ENCODE data around the gene SLC38A8.

SLC38A8 gene

GRCh38 chr16:84084570-84085270 lies 42.1 kb upstream of the SLC38A8 start:
- H3K4me1 ChIP-seq (ENCODE audit: control insufficient read depth in 5 of 5, insufficient read depth in 5 of 5, low read length in 5 of 5): peaks cover 0 to 6% (median 3%) of the 10 kb centered on the region in 5 donors
- no peak overlapping the region for H3K4me3 ChIP-seq (ENCODE audit: low read depth in 1 of 5, low read length in 5 of 5)
- H3K27me3 ChIP-seq (ENCODE audit: control insufficient read depth in 5 of 5, insufficient read depth in 4 of 5, low read length in 5 of 5): no peaks in the 10 kb centered on the region
- peaks cover 16 to 91% (median 88%) of the 10 kb centered on the region in 5 donors for H3K36me3 ChIP-seq (ENCODE audit: control insufficient read depth in 5 of 5, insufficient read depth in 5 of 5, low read length in 5 of 5)
- no peaks in the 10 kb centered on the region for H3K9me3 ChIP-seq (ENCODE audit: control insufficient read depth in 5 of 5, low read length in 5 of 5)
- H3K9ac ChIP-seq (ENCODE audit: low read length in 5 of 5): no peak overlapping the region
- H3K27ac ChIP-seq (ENCODE audit: low read depth, low read length): no peak overlapping the region

- Histone ChIP-seq H3K27ac (ENCODE audit: low read depth, low read length) (no peak overlapping the region), H3K36me3 (ENCODE audit: control insufficient read depth in 5 of 5, insufficient read depth in 5 of 5, low read length in 5 of 5) (peaks cover 17 to 90% (median 88%) of the 10 kb centered on the region in 5 donors)
Measured at GRCh38 chr16:84082835-84083569, 40.4 kb upstream of the SLC38A8 start.

DNA sequence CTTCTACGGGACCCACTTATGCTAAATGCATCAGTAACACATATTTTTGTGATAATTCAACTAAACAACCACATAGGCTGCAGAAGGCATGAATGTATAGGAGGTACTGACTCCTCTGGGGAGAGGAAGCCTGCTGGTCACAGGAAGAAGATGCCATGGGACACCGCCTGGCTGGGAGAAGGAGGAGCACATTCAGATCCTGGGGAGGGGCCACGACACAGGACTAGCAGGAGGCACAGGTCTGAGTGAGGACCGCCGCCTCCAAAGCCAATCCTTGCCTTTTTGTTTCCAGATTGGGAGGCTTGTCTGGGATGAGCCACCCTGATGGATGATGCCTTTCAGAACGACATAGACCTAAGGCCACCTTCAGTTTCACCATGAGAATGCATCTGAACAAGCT lies 39.5 kb upstream of the SLC38A8 start:
- Histone ChIP-seq H3K36me3 (ENCODE audit: control insufficient read depth in 5 of 5, insufficient read depth in 5 of 5, low read length in 5 of 5) (peaks cover 18 to 88% (median 83%) of the 10 kb centered on the region in 5 donors), H3K4me1 (ENCODE audit: control insufficient read depth in 5 of 5, insufficient read depth in 5 of 5, low read length in 5 of 5) (peaks cover 0 to 6% (median 3%) of the 10 kb centered on the region in 5 donors), H3K27me3 (ENCODE audit: control insufficient read depth in 5 of 5, insufficient read depth in 4 of 5, low read length in 5 of 5) (no peaks in the 10 kb centered on the region), H3K9me3 (ENCODE audit: control insufficient read depth in 5 of 5, low read length in 5 of 5) (no peaks in the 10 kb centered on the region), H3K27ac (ENCODE audit: low read depth, low read length) (no peak overlapping the region), H3K4me3 (ENCODE audit: low read depth in 1 of 5, low read length in 5 of 5) (no peak overlapping the region), H3K9ac (ENCODE audit: low read length in 5 of 5) (no peak overlapping the region)

More at GRCh38 chr16:84082835-84083569, 40.4 kb upstream of the SLC38A8 start:
- Histone ChIP-seq H3K4me3 (ENCODE audit: low read depth in 1 of 5, low read length in 5 of 5) (no peak overlapping the region), H3K27me3 (ENCODE audit: control insufficient read depth in 5 of 5, insufficient read depth in 4 of 5, low read length in 5 of 5) (no peaks in the 10 kb centered on the region), H3K9ac (ENCODE audit: low read length in 5 of 5) (no peak overlapping the region), H3K9me3 (ENCODE audit: control insufficient read depth in 5 of 5, low read length in 5 of 5) (no peaks in the 10 kb centered on the region), H3K4me1 (ENCODE audit: control insufficient read depth in 5 of 5, insufficient read depth in 5 of 5, low read length in 5 of 5) (peaks cover 0 to 6% (median 3%) of the 10 kb centered on the region in 5 donors)

DNA sequence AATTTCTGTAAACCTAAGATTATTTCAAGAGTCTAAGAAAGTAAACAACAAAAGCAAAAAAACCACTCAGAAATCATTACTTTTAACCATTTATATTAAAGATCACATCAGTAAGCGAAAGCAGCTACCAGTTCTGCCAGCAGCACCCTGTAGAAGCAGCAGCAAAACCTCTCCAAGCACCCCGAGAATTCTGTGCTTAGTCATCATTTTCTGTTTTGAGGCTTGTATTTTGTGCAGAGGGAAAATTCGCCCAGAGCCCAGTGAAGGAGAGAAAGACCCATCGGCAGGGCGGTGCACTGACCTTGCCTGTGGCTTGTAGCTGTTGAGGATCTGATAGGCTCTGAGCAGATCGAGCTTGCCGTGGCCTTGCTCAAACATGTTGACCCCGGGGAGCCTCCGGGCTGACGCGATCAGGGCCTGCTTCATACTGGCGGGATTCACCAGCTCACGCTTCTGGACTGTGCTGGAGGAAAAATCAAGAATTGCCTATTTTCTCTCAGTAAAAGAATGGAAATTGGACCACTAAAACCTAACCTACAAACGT lies 38.9 kb upstream of the SLC38A8 start:
- peaks cover 0 to 6% (median 3%) of the 10 kb centered on the region in 5 donors for H3K4me1 ChIP-seq (ENCODE audit: control insufficient read depth in 5 of 5, insufficient read depth in 5 of 5, low read length in 5 of 5)
- no peak overlapping the region for H3K9ac ChIP-seq (ENCODE audit: low read length in 5 of 5)
- peaks cover 16 to 88% (median 77%) of the 10 kb centered on the region in 5 donors for H3K36me3 ChIP-seq (ENCODE audit: control insufficient read depth in 5 of 5, insufficient read depth in 5 of 5, low read length in 5 of 5)
- no peak overlapping the region for H3K27ac ChIP-seq (ENCODE audit: low read depth, low read length)
- no peaks in the 10 kb centered on the region for H3K9me3 ChIP-seq (ENCODE audit: control insufficient read depth in 5 of 5, low read length in 5 of 5)
- H3K4me3 ChIP-seq (ENCODE audit: low read depth in 1 of 5, low read length in 5 of 5): no peak overlapping the region
- H3K27me3 ChIP-seq (ENCODE audit: control insufficient read depth in 5 of 5, insufficient read depth in 4 of 5, low read length in 5 of 5): no peaks in the 10 kb centered on the region

GRCh38 chr16:84080813-84081212 lies 38.2 kb upstream of the SLC38A8 start:
- Histone ChIP-seq H3K4me1 (ENCODE audit: control insufficient read depth in 5 of 5, insufficient read depth in 5 of 5, low read length in 5 of 5) (peaks cover 0 to 6% (median 3%) of the 10 kb centered on the region in 5 donors), H3K27ac (ENCODE audit: low read depth, low read length) (no peak overlapping the region), H3K36me3 (ENCODE audit: control insufficient read depth in 5 of 5, insufficient read depth in 5 of 5, low read length in 5 of 5) (peaks cover 23 to 83% (median 74%) of the 10 kb centered on the region in 5 donors)

GRCh38 chr16:84080378-84080777 lies 37.8 kb upstream of the SLC38A8 start:
- H3K27me3 ChIP-seq (ENCODE audit: control insufficient read depth in 5 of 5, insufficient read depth in 4 of 5, low read length in 5 of 5): no peaks in the 10 kb centered on the region
- no peak overlapping the region for H3K9ac ChIP-seq (ENCODE audit: low read length in 5 of 5)
- peaks cover 0 to 6% (median 3%) of the 10 kb centered on the region in 5 donors for H3K4me1 ChIP-seq (ENCODE audit: control insufficient read depth in 5 of 5, insufficient read depth in 5 of 5, low read length in 5 of 5)
- peaks cover 26 to 85% (median 77%) of the 10 kb centered on the region in 5 donors for H3K36me3 ChIP-seq (ENCODE audit: control insufficient read depth in 5 of 5, insufficient read depth in 5 of 5, low read length in 5 of 5)
- H3K9me3 ChIP-seq (ENCODE audit: control insufficient read depth in 5 of 5, low read length in 5 of 5): no peaks in the 10 kb centered on the region
- H3K27ac ChIP-seq (ENCODE audit: low read depth, low read length): no peak overlapping the region
- no peak overlapping the region for H3K4me3 ChIP-seq (ENCODE audit: low read depth in 1 of 5, low read length in 5 of 5)

More at GRCh38 chr16:84080813-84081212, 38.2 kb upstream of the SLC38A8 start:
- Histone ChIP-seq H3K9ac (ENCODE audit: low read length in 5 of 5) (no peak overlapping the region), H3K27me3 (ENCODE audit: control insufficient read depth in 5 of 5, insufficient read depth in 4 of 5, low read length in 5 of 5) (no peaks in the 10 kb centered on the region), H3K9me3 (ENCODE audit: control insufficient read depth in 5 of 5, low read length in 5 of 5) (no peaks in the 10 kb centered on the region), H3K4me3 (ENCODE audit: low read depth in 1 of 5, low read length in 5 of 5) (no peak overlapping the region)

DNA sequence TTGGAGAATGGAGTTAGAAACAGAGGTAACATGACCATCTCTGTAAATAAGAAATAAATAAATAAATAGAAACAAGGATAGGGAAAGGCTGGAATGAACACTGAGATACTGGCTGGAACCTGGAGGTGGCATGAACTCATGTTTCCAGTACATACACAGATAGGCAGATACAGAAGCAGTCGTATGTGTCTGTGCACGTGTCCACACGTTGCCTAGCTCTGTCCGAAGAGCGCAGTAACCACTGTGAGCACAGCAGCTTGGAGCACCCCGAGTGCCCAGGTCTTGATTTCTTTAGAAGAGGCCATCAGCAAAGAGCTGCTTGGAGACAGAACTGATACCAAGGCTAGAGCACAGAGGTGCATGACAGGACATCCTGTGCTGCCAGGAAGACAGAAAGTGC lies 37.1 kb upstream of the SLC38A8 start:
- no peak overlapping the region for H3K9ac ChIP-seq (ENCODE audit: low read length in 5 of 5)
- H3K4me1 ChIP-seq (ENCODE audit: control insufficient read depth in 5 of 5, insufficient read depth in 5 of 5, low read length in 5 of 5): peaks cover 0 to 6% (median 3%) of the 10 kb centered on the region in 5 donors
- H3K4me3 ChIP-seq (ENCODE audit: low read depth in 1 of 5, low read length in 5 of 5): no peak overlapping the region
- H3K27ac ChIP-seq (ENCODE audit: low read depth, low read length): no peak overlapping the region
- peaks cover 26 to 88% (median 82%) of the 10 kb centered on the region in 5 donors for H3K36me3 ChIP-seq (ENCODE audit: control insufficient read depth in 5 of 5, insufficient read depth in 5 of 5, low read length in 5 of 5)
- no peaks in the 10 kb centered on the region for H3K9me3 ChIP-seq (ENCODE audit: control insufficient read depth in 5 of 5, low read length in 5 of 5)
- H3K27me3 ChIP-seq (ENCODE audit: control insufficient read depth in 5 of 5, insufficient read depth in 4 of 5, low read length in 5 of 5): no peaks in the 10 kb centered on the region

- Histone ChIP-seq H3K36me3 (ENCODE audit: control insufficient read depth in 5 of 5, insufficient read depth in 5 of 5, low read length in 5 of 5) (peaks cover 21 to 87% (median 69%) of the 10 kb centered on the region in 5 donors), H3K4me3 (ENCODE audit: low read depth in 1 of 5, low read length in 5 of 5) (no peak overlapping the region), H3K9ac (ENCODE audit: low read length in 5 of 5) (no peak overlapping the region), H3K9me3 (ENCODE audit: control insufficient read depth in 5 of 5, low read length in 5 of 5) (no peaks in the 10 kb centered on the region), H3K27me3 (ENCODE audit: control insufficient read depth in 5 of 5, insufficient read depth in 4 of 5, low read length in 5 of 5) (no peaks in the 10 kb centered on the region), H3K4me1 (ENCODE audit: control insufficient read depth in 5 of 5, insufficient read depth in 5 of 5, low read length in 5 of 5) (peaks cover 0 to 5% (median 0%) of the 10 kb centered on the region in 5 donors), H3K27ac (ENCODE audit: low read depth, low read length) (no peak overlapping the region)
Measured at GRCh38 chr16:84075376-84075775, 32.8 kb upstream of the SLC38A8 start.

DNA sequence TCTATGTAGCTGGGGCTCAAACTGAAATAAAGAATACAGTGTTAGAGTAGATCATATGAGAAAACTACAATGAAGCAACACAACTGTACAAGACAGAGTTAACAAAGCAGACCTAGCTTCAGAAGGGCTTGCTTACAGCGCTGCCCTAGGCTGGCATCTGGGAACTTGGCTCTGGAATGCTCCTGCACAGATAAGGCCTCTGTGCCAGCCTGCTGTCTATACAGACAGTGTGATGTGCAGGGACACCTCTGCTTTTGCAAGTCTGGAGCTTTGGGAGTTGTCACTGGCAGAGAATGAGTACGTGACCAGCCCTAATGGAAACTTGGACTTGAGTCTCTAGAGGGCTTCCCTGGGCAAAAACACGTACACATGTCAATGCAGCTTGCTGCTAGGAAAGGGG lies 32.1 kb upstream of the SLC38A8 start:
- Histone ChIP-seq H3K4me3 (ENCODE audit: low read depth in 1 of 5, low read length in 5 of 5) (no peak overlapping the region), H3K4me1 (ENCODE audit: control insufficient read depth in 5 of 5, insufficient read depth in 5 of 5, low read length in 5 of 5) (peaks cover 0 to 5% (median 0%) of the 10 kb centered on the region in 5 donors), H3K9me3 (ENCODE audit: control insufficient read depth in 5 of 5, low read length in 5 of 5) (no peaks in the 10 kb centered on the region), H3K27ac (ENCODE audit: low read depth, low read length) (no peak overlapping the region), H3K9ac (ENCODE audit: low read length in 5 of 5) (no peak overlapping the region), H3K27me3 (ENCODE audit: control insufficient read depth in 5 of 5, insufficient read depth in 4 of 5, low read length in 5 of 5) (no peaks in the 10 kb centered on the region), H3K36me3 (ENCODE audit: control insufficient read depth in 5 of 5, insufficient read depth in 5 of 5, low read length in 5 of 5) (peaks cover 25 to 87% (median 67%) of the 10 kb centered on the region in 5 donors)

GRCh38 chr16:84072014-84072413 lies 29.4 kb upstream of the SLC38A8 start:
- no peaks in the 10 kb centered on the region for H3K9me3 ChIP-seq (ENCODE audit: control insufficient read depth in 5 of 5, low read length in 5 of 5)
- H3K27me3 ChIP-seq (ENCODE audit: control insufficient read depth in 5 of 5, insufficient read depth in 4 of 5, low read length in 5 of 5): no peaks in the 10 kb centered on the region
- peaks cover 0 to 13% (median 0%) of the 10 kb centered on the region in 5 donors for H3K4me1 ChIP-seq (ENCODE audit: control insufficient read depth in 5 of 5, insufficient read depth in 5 of 5, low read length in 5 of 5)
- peaks cover 17 to 90% (median 72%) of the 10 kb centered on the region in 5 donors for H3K36me3 ChIP-seq (ENCODE audit: control insufficient read depth in 5 of 5, insufficient read depth in 5 of 5, low read length in 5 of 5)
- H3K27ac ChIP-seq (ENCODE audit: low read depth, low read length): no peak overlapping the region
- no peak overlapping the region for H3K4me3 ChIP-seq (ENCODE audit: low read depth in 1 of 5, low read length in 5 of 5)
- no peak overlapping the region for H3K9ac ChIP-seq (ENCODE audit: low read length in 5 of 5)

Data from subcutaneous abdominal adipose tissue (tissue), 5 donors.